Activated CD8-positive, alpha-beta memory T cell treated with anti-CD3 and anti-CD28 coated beads, Interleukin-2, amount 10 ng/mL, durations not matched to agents 7 days and 5 days (primary cell): ENCODE measurements around the gene NKX6-2. TPM values are rescaled to one million over a fixed set of nuclear protein-coding genes. Genes with fewer than 3 reads are reported as not detected.

Source experiments
- ATAC-seq: fragments of 150-1000 bp; cut with Tn5 transposase; one replicate; pipeline ENCODE4 v1.10.0; 2021; ENCODE audit warnings: moderate library complexity
- CTCF ChIA-PET: fragments of 350-600 bp; sonication (Branson Sonifier 250); formaldehyde crosslinking; loops from one replicate; lab custom pipeline; 2021; ENCODE audit warnings: antibody characterized with exemption; lab: Charles Lee
- DNase-seq: peaks from one replicate; pipeline ENCODE4 v3.0.0-alpha.2; 2020
- H3K27ac Mint-ChIP-seq: one replicate; pipeline ENCODE4 v1.8.0; 2021; ENCODE audit warnings: mild to moderate bottlenecking, mixed read lengths
- H3K27me3 Mint-ChIP-seq: one replicate; pipeline ENCODE4 v1.8.0; 2021; ENCODE audit warnings: mixed read lengths
- H3K36me3 Mint-ChIP-seq: one replicate; pipeline ENCODE4 v1.8.0; 2021; ENCODE audit warnings: mild to moderate bottlenecking, mixed read lengths
- H3K4me1 Mint-ChIP-seq: one replicate; pipeline ENCODE4 v1.8.0; 2021; ENCODE audit warnings: mixed read lengths
- H3K4me3 Mint-ChIP-seq: one replicate; pipeline ENCODE4 v1.8.0; 2021; ENCODE audit warnings: mild to moderate bottlenecking, moderate library complexity, mixed read lengths
- H3K9me3 Mint-ChIP-seq: one replicate; pipeline ENCODE4 v1.8.0; 2022; ENCODE audit warnings: low read depth, mixed read lengths
- total RNA-seq, 2 experiments: library from RNA; stranded (reverse); gene quantifications; one replicate each; pipeline ENCODE4 v1.2.3, GENCODE V29; 2021

NKX6-2 gene
- total RNA-seq, 2 experiments from 2014 or later, result not detected

DNA sequence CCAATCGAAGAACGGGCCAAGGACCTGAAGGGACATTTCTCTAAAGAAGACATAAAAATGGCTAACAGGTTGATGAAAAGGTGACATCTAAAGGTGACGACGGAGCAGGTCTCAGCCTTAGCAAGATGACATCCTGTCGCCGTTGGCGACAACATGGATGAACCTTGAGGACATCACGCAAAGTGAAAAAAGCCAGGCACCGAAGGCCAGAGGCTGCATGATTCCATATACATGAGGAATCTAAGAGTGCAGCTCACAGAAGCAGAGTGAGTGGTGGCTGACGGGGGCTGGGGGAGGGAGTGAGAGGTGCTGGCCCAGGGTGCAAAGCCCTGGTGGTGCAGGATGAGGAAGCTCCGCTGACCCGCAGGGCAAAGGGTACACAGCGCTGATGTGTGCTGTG lies 34.1 kb upstream of the NKX6-2 start:
- CTCF ChIA-PET, result no interaction called here
- no peaks in the 10 kb centered on the region for H3K27me3 Mint-ChIP-seq
- no peaks in the 10 kb centered on the region for H3K9me3 Mint-ChIP-seq
- ATAC-seq, result no peak
- H3K36me3 Mint-ChIP-seq, result no peaks in the 10 kb centered on the region
- H3K4me1 Mint-ChIP-seq, result no peaks in the 10 kb centered on the region
- H3K4me3 Mint-ChIP-seq, result no peak overlapping the region
- DNase-seq, result no peak
- no peak overlapping the region for H3K27ac Mint-ChIP-seq

GRCh38 chr10:132817701-132818211 lies 31.8 kb upstream of the NKX6-2 start:
- CTCF ChIA-PET, result no interaction called here
- ATAC-seq, result no peak
- Mint-ChIP-seq H3K27ac (no peak overlapping the region), H3K9me3 (no peaks in the 10 kb centered on the region), H3K4me1 (no peaks in the 10 kb centered on the region), H3K4me3 (no peak overlapping the region), H3K36me3 (no peaks in the 10 kb centered on the region), H3K27me3 (no peaks in the 10 kb centered on the region)
- no peak for DNase-seq

GRCh38 chr10:132816718-132817117 lies 30.8 kb upstream of the NKX6-2 start:
- no peak overlapping the region for H3K4me3 Mint-ChIP-seq
- no peak for ATAC-seq

DNA sequence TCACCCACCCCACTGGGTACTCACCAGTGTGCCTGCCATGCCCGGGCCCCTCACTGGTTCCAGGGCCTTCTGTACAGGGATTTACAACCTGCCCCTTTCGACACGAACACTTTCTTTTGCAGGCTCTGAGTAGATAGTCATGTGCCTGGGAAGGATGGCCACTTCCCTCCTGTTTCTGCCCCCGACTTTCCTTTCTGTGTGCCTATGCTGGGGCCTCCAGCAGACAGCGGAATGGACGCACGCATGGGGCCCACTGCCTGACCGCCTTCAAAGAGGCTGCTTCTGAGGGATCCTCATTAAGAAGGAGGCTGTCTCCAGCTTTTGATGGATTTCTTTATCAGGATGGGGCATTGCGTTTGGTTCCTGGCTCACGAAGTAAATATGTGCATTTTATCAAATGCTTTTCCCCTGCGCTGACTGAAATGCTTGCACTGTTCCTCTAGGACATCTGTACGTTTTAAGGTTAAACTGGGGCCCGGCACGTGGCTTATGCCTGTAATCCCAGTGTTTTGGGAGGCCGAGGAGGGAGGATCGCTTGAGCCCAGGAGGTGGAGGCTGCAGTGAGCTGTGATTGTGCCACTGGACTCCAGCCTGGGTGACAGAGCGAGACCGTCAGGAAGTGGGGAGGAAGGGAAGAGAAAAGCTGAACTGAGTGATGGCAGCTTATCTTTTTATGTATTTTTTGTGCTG lies 29.4 kb upstream of the NKX6-2 start:
- DNase-seq (no peak), ATAC-seq (no peak)
- Mint-ChIP-seq H3K27me3 (no peaks in the 10 kb centered on the region), H3K4me1 (no peaks in the 10 kb centered on the region), H3K9me3 (no peaks in the 10 kb centered on the region), H3K27ac (no peak overlapping the region), H3K36me3 (no peaks in the 10 kb centered on the region), H3K4me3 (no peak overlapping the region)
- CTCF ChIA-PET, result no interaction called here

More at GRCh38 chr10:132816718-132817117, 30.8 kb upstream of the NKX6-2 start:
- no peak overlapping the region for H3K27ac Mint-ChIP-seq
- no peaks in the 10 kb centered on the region for H3K36me3 Mint-ChIP-seq
- H3K27me3 Mint-ChIP-seq, result no peaks in the 10 kb centered on the region
- no peaks in the 10 kb centered on the region for H3K9me3 Mint-ChIP-seq
- H3K4me1 Mint-ChIP-seq, result no peaks in the 10 kb centered on the region
- no peak for DNase-seq
- CTCF ChIA-PET, result no interaction called here

GRCh38 chr10:132814469-132814856 lies 28.5 kb upstream of the NKX6-2 start:
- H3K4me1 Mint-ChIP-seq, result no peaks in the 10 kb centered on the region
- H3K36me3 Mint-ChIP-seq, result no peaks in the 10 kb centered on the region
- ATAC-seq, result no peak
- DNase-seq, result no peak
- no peaks in the 10 kb centered on the region for H3K27me3 Mint-ChIP-seq
- no peak overlapping the region for H3K4me3 Mint-ChIP-seq
- H3K9me3 Mint-ChIP-seq, result no peaks in the 10 kb centered on the region
- CTCF ChIA-PET, result no interaction called here
- no peak overlapping the region for H3K27ac Mint-ChIP-seq

- DNase-seq, result no peak
- H3K4me3 Mint-ChIP-seq, result no peak overlapping the region
- H3K27ac Mint-ChIP-seq, result no peak overlapping the region
- H3K27me3 Mint-ChIP-seq, result no peaks in the 10 kb centered on the region
- no peaks in the 10 kb centered on the region for H3K9me3 Mint-ChIP-seq
- no peaks in the 10 kb centered on the region for H3K4me1 Mint-ChIP-seq
- H3K36me3 Mint-ChIP-seq, result no peaks in the 10 kb centered on the region
- ATAC-seq, result no peak
- CTCF ChIA-PET, result no interaction called here
Measured at GRCh38 chr10:132813560-132814468, 27.9 kb upstream of the NKX6-2 start.

GRCh38 chr10:132813001-132813401 lies 27.1 kb upstream of the NKX6-2 start:
- Mint-ChIP-seq H3K4me3 (no peak overlapping the region), H3K27ac (no peak overlapping the region)

GRCh38 chr10:132812520-132812919 lies 26.6 kb upstream of the NKX6-2 start:
- Mint-ChIP-seq H3K4me1 (no peaks in the 10 kb centered on the region), H3K27me3 (no peaks in the 10 kb centered on the region), H3K27ac (no peak overlapping the region), H3K9me3 (no peaks in the 10 kb centered on the region), H3K4me3 (no peak overlapping the region), H3K36me3 (no peaks in the 10 kb centered on the region)
- ATAC-seq (no peak), DNase-seq (no peak)
- CTCF ChIA-PET, result no interaction called here

More at GRCh38 chr10:132813001-132813401, 27.1 kb upstream of the NKX6-2 start:
- no peaks in the 10 kb centered on the region for H3K4me1 Mint-ChIP-seq
- CTCF ChIA-PET, result no interaction called here
- H3K27me3 Mint-ChIP-seq, result no peaks in the 10 kb centered on the region
- no peaks in the 10 kb centered on the region for H3K9me3 Mint-ChIP-seq
- DNase-seq (no peak), ATAC-seq (no peak)
- no peaks in the 10 kb centered on the region for H3K36me3 Mint-ChIP-seq

DNA sequence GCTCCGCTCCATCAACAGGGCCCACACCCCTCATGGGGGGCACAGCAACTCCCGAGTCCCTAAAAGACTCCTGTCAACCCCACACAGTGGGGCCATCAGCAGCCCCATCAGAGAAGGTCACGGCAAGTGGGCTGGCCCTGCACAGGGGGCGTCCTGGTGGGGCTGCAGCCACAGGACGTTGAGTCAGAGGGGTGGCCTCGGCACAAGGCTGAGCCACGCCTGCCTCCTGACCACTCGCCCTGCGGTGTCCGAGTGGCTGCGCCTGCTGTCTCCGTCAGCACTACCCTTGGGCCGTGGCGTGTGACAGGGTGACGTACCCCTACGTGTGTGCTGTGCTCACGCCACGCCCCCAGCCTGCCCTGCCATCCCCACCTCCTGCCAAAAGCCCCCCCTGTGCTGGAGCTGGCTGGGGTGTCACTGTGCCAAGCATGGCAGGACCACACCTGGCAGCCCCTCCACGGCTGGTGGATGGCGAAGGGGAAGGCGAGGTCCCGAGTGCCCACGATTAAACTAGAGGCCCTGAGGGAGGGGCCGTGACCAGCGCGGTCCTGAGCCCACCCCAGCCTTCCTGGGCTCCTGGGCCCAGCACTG lies 26.0 kb upstream of the NKX6-2 start:
- ATAC-seq (no peak), DNase-seq (no peak)
- Mint-ChIP-seq H3K4me3 (no peak overlapping the region), H3K27me3 (no peaks in the 10 kb centered on the region), H3K27ac (no peak overlapping the region), H3K9me3 (no peaks in the 10 kb centered on the region), H3K4me1 (no peaks in the 10 kb centered on the region), H3K36me3 (no peaks in the 10 kb centered on the region)
- CTCF ChIA-PET, result no interaction called here

GRCh38 chr10:132810807-132811700 lies 25.1 kb upstream of the NKX6-2 start:
- Mint-ChIP-seq H3K27me3 (no peaks in the 10 kb centered on the region), H3K4me1 (no peaks in the 10 kb centered on the region), H3K36me3 (no peaks in the 10 kb centered on the region), H3K27ac (no peak overlapping the region), H3K4me3 (no peak overlapping the region), H3K9me3 (no peaks in the 10 kb centered on the region)
- DNase-seq (no peak), ATAC-seq (no peak)
- CTCF ChIA-PET, result no interaction called here

GRCh38 chr10:132810141-132810806 lies 24.3 kb upstream of the NKX6-2 start:
- no peaks in the 10 kb centered on the region for H3K27me3 Mint-ChIP-seq
- H3K4me1 Mint-ChIP-seq, result no peaks in the 10 kb centered on the region
- no peaks in the 10 kb centered on the region for H3K9me3 Mint-ChIP-seq
- no peak for DNase-seq
- ATAC-seq, result no peak
- CTCF ChIA-PET, result no interaction called here
- H3K4me3 Mint-ChIP-seq, result no peak overlapping the region
- no peak overlapping the region for H3K27ac Mint-ChIP-seq
- no peaks in the 10 kb centered on the region for H3K36me3 Mint-ChIP-seq

- CTCF ChIA-PET, result no interaction called here
- Mint-ChIP-seq H3K4me1 (no peaks in the 10 kb centered on the region), H3K27ac (no peak overlapping the region), H3K36me3 (no peaks in the 10 kb centered on the region), H3K27me3 (no peaks in the 10 kb centered on the region), H3K4me3 (no peak overlapping the region), H3K9me3 (no peaks in the 10 kb centered on the region)
- DNase-seq (no peak), ATAC-seq (no peak)
Measured at GRCh38 chr10:132809232-132810140, 23.5 kb upstream of the NKX6-2 start.
